Epithelial cell of alveolus of lung (primary cell): Measurements from ENCODE around the gene RFPL4A. TPM values are rescaled to one million over a fixed set of nuclear protein-coding genes. Genes with fewer than 3 reads are reported as not detected.

Experiments used
- total RNA-seq: library from RNA; depleted of rRNA; stranded (reverse); fragments of >200 nt; gene quantifications from 2 replicates; pipeline ENCODE4 v1.2.1, GENCODE V29; 2015

Gene RFPL4A
- not detected in 2 replicates for total RNA-seq

GRCh38 chr19:55758797-55759196 is at the start of gene RFPL4A:
Gene RFPL4A (plus strand): TSS chr19:55759097. CDS start chr19:55761801, 2,704 bp downstream.

GRCh38 chr19:55738302-55738701 is 20.6 kb upstream of the RFPL4A start, which contains the start of gene NLRP9:
Gene NLRP9 (minus strand): TSS chr19:55738402. CDS start chr19:55738374, 28 bp downstream.

GRCh38 chr19:55768818-55769217 is 9.9 kb downstream of the RFPL4A start, which contains the start of gene RFPL4AL1:
Gene RFPL4AL1 (plus strand): TSS chr19:55769118. CDS start chr19:55771805, 2,687 bp downstream.

Other genes with a start within 250 kb of the RFPL4A start
- gene SBK2, start 222.0 kb upstream of the RFPL4A start, total RNA-seq: 1.8 TPM in 1 of 2 replicates, not detected in the other
- 0.13 and 0.40 TPM in 2 replicates for gene SBK3, start 213.6 kb upstream of the RFPL4A start, total RNA-seq
- 7.2 and 13.8 TPM in 2 replicates for gene ZNF579, start 178.2 kb upstream of the RFPL4A start, total RNA-seq
- gene FIZ1, start 159.6 kb upstream of the RFPL4A start, total RNA-seq: 3.5 and 8.9 TPM in 2 replicates
- gene ZNF524, start 158.8 kb upstream of the RFPL4A start, total RNA-seq: 17.5 and 19.0 TPM in 2 replicates
- gene ZNF865, start 153.4 kb upstream of the RFPL4A start, total RNA-seq: 3.7 and 6.8 TPM in 2 replicates
- gene ZNF784, start 134.5 kb upstream of the RFPL4A start, total RNA-seq: 3.9 and 5.3 TPM in 2 replicates
- 18.1 and 30.6 TPM in 2 replicates for gene ZNF580, start 118.1 kb upstream of the RFPL4A start, total RNA-seq
- gene ZNF581, start 115.4 kb upstream of the RFPL4A start, total RNA-seq: 33.0 and 58.8 TPM in 2 replicates
- 18.0 and 25.4 TPM in 2 replicates for gene CCDC106, start 110.9 kb upstream of the RFPL4A start, total RNA-seq
- 101 and 133 TPM in 2 replicates for gene U2AF2, start 104.1 kb upstream of the RFPL4A start, total RNA-seq
- gene EPN1, start 83.9 kb upstream of the RFPL4A start, total RNA-seq: 126 and 179 TPM in 2 replicates
- not detected in 2 replicates for gene NLRP9, start 20.7 kb upstream of the RFPL4A start, total RNA-seq
- not detected in 2 replicates for gene RFPL4AL1, start 10.0 kb downstream of the RFPL4A start, total RNA-seq
- not detected in 2 replicates for gene NLRP11, start 72.9 kb downstream of the RFPL4A start, total RNA-seq
- gene NLRP4, start 77.4 kb downstream of the RFPL4A start, total RNA-seq: not detected in 2 replicates
- gene NLRP13, start 173.2 kb downstream of the RFPL4A start, total RNA-seq: not detected in 2 replicates
- not detected in 2 replicates for gene NLRP8, start 188.7 kb downstream of the RFPL4A start, total RNA-seq
- gene NLRP5, start 227.7 kb downstream of the RFPL4A start, total RNA-seq: not detected in 2 replicates